Measurements from ENCODE around the gene DUSP12. TPM values are rescaled to one million over a fixed set of nuclear protein-coding genes. Genes with fewer than 3 reads are reported as not detected.
A peak's percentile ranks its signal among the peaks of the same experiment; 100 is the strongest.
"Not testable (repeated sequence)": the region's sequence is repeated elsewhere in the genome, so short reads cannot be mapped to it uniquely, and the experiment has no call there.

DUSP12 gene
- total RNA-seq, 1 donor from 2014 or later: 23.5 TPM

DNA sequence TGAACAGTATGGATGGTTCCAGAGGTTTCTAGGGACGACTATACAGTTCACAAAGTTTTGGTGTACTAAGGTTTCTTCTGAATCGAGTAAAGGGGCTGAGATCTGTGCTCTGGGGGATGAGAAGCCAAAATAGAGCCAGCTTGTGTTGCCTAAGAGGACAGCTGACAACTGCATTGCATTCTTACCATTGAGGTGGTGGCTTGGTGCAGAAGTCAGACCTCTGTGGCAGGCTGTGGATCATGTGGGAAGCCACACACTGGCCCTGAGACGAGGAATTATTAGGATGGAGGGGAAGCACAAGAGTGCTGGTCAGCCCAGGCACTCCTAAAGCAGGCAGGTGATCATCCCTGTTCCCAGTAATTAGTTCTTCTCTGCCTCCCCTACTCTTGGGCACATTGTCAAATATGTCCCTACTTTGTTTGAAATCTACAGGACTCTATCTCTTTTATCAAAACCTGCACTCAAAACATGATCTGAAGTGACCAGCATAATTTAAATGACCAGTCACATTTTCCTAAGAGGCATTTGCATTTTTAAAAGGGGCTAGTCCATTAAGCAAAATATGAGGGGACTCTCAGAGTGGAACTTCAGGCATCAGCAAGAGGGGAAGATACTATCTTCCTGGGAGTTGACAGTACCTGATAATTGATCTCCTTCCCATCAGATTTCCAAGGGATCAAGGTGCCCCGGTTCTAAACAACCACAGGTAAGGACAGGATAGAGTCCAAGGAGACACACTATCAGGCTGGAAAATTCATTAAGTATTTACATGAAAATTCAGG is 28.4 kb upstream of the DUSP12 start, which contains the start of gene FCRLB:
Gene FCRLB, plus strand, starts transcription at position 589 of the 782 bp plus-strand sequence. CDS start 1,129 bp downstream, outside the sequence.
- peaks cover 10% of the 10 kb centered on the region for H3K4me1 Mint-ChIP-seq
- peaks cover 76% of the 10 kb centered on the region for H3K27me3 Mint-ChIP-seq (ENCODE audit: low read depth)
- H3K36me3 Mint-ChIP-seq: no peaks in the 10 kb centered on the region

DNA sequence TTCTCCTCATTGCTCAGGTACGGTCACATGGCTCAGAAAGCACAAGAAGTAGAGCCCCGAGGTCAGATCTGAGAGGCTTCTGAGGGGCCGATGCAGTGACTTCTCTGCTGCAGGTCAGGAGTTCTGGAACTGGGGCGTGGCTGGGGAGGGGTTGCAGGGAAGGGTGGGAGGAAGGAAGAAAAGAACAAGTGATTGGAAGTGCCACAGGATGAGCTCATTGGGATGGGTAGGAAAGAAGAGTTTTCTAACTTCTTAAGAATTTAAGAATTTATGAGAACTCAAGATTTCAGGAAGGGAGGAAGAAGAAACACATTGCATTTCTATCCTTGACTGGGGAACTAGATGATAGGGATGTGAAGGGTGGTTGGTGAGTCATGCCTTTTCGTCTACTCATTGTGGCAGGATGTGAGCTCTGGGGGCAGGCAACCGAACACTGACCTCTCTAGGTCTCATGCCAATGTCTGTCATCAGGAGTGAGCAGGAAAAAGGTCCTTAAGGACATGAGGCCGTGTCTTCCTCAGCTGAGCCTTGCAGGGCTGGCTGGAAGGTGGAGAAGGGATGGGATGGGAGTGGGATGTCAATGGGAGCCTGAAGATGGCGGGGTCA is 27.7 kb upstream of the DUSP12 start:
- H3K36me3 Mint-ChIP-seq: no peaks in the 10 kb centered on the region
- H3K4me3 Mint-ChIP-seq: no peak overlapping the region
- H3K4me1 Mint-ChIP-seq: peaks cover 11% of the 10 kb centered on the region
- no peaks in the 10 kb centered on the region for H3K9me3 Mint-ChIP-seq
- TF ChIP-seq, protein P1, sequence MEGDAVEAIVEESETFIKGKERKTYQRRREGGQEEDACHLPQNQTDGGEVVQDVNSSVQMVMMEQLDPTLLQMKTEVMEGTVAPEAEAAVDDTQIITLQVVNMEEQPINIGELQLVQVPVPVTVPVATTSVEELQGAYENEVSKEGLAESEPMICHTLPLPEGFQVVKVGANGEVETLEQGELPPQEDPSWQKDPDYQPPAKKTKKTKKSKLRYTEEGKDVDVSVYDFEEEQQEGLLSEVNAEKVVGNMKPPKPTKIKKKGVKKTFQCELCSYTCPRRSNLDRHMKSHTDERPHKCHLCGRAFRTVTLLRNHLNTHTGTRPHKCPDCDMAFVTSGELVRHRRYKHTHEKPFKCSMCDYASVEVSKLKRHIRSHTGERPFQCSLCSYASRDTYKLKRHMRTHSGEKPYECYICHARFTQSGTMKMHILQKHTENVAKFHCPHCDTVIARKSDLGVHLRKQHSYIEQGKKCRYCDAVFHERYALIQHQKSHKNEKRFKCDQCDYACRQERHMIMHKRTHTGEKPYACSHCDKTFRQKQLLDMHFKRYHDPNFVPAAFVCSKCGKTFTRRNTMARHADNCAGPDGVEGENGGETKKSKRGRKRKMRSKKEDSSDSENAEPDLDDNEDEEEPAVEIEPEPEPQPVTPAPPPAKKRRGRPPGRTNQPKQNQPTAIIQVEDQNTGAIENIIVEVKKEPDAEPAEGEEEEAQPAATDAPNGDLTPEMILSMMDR (IDR thresholded peaks at IDR 0.05; ENCODE audit: unreplicated experiment): no peak
- no peak overlapping the region for H3K27ac Mint-ChIP-seq
- DNase-seq (ENCODE audit: low spot score in 2 of 2, unreplicated experiment in 2 of 2): no peak
- peaks cover 69% of the 10 kb centered on the region for H3K27me3 Mint-ChIP-seq (ENCODE audit: low read depth)

More for the DNA sequence above, 28.4 kb upstream of the DUSP12 start, which contains the start of gene FCRLB:
- H3K27ac Mint-ChIP-seq: no peak within 1 kb of the TSS
- no peak within 1 kb of the TSS for H3K4me3 Mint-ChIP-seq
- TF ChIP-seq, protein P1 (IDR thresholded peaks at IDR 0.05; ENCODE audit: unreplicated experiment): no peak
- H3K9me3 Mint-ChIP-seq: no peaks in the 10 kb centered on the region
- no peak for DNase-seq (ENCODE audit: low spot score in 2 of 2, unreplicated experiment in 2 of 2)

DNA sequence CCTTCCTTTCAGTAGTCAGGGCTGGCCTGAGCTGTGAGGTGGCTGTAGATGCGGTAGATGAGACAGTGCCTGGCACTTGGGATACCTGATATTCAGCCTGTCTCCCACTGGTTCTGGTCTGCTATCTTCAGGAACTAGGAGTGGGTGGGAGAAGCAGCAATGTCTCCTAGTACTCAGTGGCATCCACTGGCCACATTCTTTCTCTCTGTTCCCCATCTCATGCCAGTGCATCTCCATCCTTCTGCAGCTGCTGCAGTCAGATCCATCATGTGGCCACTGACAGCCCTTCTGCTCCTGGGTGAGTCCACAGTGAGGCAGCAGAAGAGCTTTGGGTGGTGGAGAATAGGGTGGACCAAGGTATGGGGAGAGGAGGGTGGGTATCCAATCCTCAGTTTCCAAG is 27.2 kb upstream of the DUSP12 start:
- H3K27ac Mint-ChIP-seq: no peak overlapping the region
- H3K4me1 Mint-ChIP-seq: peaks cover 11% of the 10 kb centered on the region
- TF ChIP-seq, protein P1 (IDR thresholded peaks at IDR 0.05; ENCODE audit: unreplicated experiment): no peak
- peaks cover 64% of the 10 kb centered on the region for H3K27me3 Mint-ChIP-seq (ENCODE audit: low read depth)
- no peak for DNase-seq (ENCODE audit: low spot score in 2 of 2, unreplicated experiment in 2 of 2)
- no peaks in the 10 kb centered on the region for H3K9me3 Mint-ChIP-seq
- no peak overlapping the region for H3K4me3 Mint-ChIP-seq
- no peaks in the 10 kb centered on the region for H3K36me3 Mint-ChIP-seq

DNA sequence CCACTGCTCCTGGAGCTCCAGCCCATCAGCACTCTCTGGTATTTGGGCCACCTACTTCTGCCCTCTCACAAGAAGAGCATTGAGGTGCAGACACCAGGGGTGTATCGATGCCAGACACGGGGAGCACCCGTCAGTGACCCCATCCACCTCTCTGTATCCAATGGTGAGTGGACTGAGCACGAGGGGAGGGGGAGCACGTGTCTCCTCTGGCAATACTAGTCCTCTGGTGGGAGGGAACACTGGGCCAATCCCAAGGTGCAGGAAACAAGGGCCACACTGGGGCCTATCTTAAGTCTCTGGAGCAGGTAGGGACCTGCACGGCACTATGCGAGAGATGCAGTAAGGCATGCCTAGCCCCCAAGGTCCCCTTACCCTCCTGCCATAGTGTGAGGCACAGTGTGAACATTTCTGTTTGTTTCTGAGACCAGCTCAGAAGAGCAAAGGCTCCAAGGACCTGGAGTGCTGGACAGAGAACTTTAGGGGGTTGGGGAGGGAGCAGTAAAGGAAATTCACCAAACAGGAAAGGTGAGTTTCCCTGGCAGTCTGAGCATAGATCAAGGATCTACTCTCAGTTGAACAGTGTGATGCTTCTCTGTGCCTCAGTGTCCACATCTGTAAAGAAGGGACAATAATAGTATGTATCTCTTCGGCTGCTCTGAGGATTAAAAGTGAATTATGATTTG is 26.0 kb upstream of the DUSP12 start:
- peaks cover 17% of the 10 kb centered on the region for H3K4me1 Mint-ChIP-seq
- H3K27ac Mint-ChIP-seq: no peak overlapping the region
- peaks cover 58% of the 10 kb centered on the region for H3K27me3 Mint-ChIP-seq (ENCODE audit: low read depth)
- TF ChIP-seq, protein P1 (IDR thresholded peaks at IDR 0.05; ENCODE audit: unreplicated experiment): no peak
- H3K9me3 Mint-ChIP-seq: no peaks in the 10 kb centered on the region
- H3K36me3 Mint-ChIP-seq: no peaks in the 10 kb centered on the region
- DNase-seq (ENCODE audit: low spot score in 2 of 2, unreplicated experiment in 2 of 2): no peak
- peak overlapping the region; percentile 38 for H3K4me3 Mint-ChIP-seq

DNA sequence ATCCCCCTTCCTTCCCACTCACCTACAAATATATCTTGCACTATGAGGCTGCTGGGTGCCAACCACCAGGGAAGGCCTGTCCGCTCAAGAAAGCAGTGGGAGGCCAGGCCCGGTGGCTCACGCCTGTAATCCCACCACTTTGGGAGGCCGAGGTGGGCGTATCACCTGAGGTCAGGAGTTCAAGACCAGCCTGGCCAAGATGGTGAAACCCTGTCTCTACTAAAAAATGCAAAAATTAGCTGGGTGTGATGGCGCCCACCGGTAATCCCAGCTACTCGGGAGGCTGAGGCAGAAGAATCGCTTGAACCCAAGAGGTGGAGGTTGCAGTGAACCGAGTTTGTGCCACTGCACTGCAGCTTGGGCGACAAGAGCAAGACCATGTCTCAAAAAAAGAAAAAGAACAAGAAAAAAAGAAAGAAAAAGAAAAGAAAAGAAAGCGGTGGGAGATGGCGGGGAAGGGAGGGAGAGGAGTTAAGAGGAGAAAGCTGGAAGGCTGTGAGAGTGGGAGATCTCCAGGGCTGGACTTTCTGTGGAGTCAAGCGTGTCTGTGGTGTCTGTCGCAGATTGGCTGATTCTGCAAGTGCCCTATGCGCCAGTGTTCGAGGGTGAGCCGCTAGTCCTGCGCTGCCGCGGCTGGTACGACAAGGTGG is 24.2 kb upstream of the DUSP12 start:
- Mint-ChIP-seq H3K4me1 (peaks cover 31% of the 10 kb centered on the region), H3K4me3 (peak overlapping the region; percentile 86), H3K27me3 (ENCODE audit: low read depth) (peaks cover 43% of the 10 kb centered on the region), H3K27ac (peak overlapping the region; percentile 87)
- H3K36me3 Mint-ChIP-seq; DNase-seq (ENCODE audit: low spot score in 2 of 2, unreplicated experiment in 2 of 2); H3K9me3 Mint-ChIP-seq: not testable (repeated sequence)

Measured in mesothelial cell of epicardium (in vitro differentiated cells).